Psoas muscle (tissue), 8 donors: ENCODE measurements around the gene ZNF747. TPM values are rescaled to one million over a fixed set of nuclear protein-coding genes. Genes with fewer than 3 reads are reported as not detected.

ENCODE experiments used
- ATAC-seq, 4 donors: fragments of 200-7000 bp; cut with Tn5 transposase; one replicate each; pipeline ENCODE4 v1.9.1; 2020; ENCODE audit warnings: moderate library complexity in 3 of 4, mild to moderate bottlenecking in 2 of 4
- DNase-seq, 2 donors: peaks; one replicate each; pipeline ENCODE4 v3.0.0-alpha.2; 2020
- H3K27ac ChIP-seq: fragments of 200-600 bp; one replicate; pipeline ENCODE4 v1.8.0; 2022
- H3K27me3 ChIP-seq, 3 donors: fragments of 200-600 bp in 1 of 3; one replicate each; pipeline versions ENCODE4 v1.6.1 to v1.8.0; 2013 to 2022; ENCODE audit warnings: low read length in 2 of 3, mild to moderate bottlenecking in 2 of 3, moderate library complexity in 1 of 3; ENCODE audit not compliant: insufficient read depth in 3 of 3
- H3K36me3 ChIP-seq, 2 donors: fragments of 200-600 bp in 1 of 2; one replicate each; pipeline versions ENCODE4 v1.6.1 to v1.8.0; 2013 to 2022; ENCODE audit warnings: low read depth in 1 of 2, mild to moderate bottlenecking in 1 of 2, moderate library complexity in 1 of 2; ENCODE audit not compliant: insufficient read depth in 1 of 2
- H3K4me1 ChIP-seq: fragments of 200-600 bp; one replicate; pipeline ENCODE4 v1.8.0; 2022
- H3K4me3 ChIP-seq: fragments of 200-600 bp; one replicate; pipeline ENCODE4 v1.8.0; 2022; ENCODE audit warnings: mild to moderate bottlenecking
- H3K9me3 ChIP-seq: fragments of 200-600 bp; one replicate; pipeline ENCODE4 v1.8.0; 2022
- WGBS, 3 donors: extraction: QIAGEN DNeasy Blood & Tissue Kit; methylation state at CpG; one replicate each; pipeline versions ENCODE4 v1.1.6 to v1.1.7; 2013; 5-methylcytosine and 5-hydroxymethylcytosine counted together
- intact Hi-C, 2 donors: fragments of 100-400 bp; cut with DNase I; formaldehyde crosslinking; loops; one replicate each; pipeline versions ENCODE4 v1.11.0 to v1.14.2; 2022
- polyA plus RNA-seq, 3 donors: library from polyadenylated mRNA; stranded (reverse); fragments of 200-250 nt; gene quantifications; one replicate each; pipeline ENCODE4 v1.2.3, GENCODE V29; 2013
- total RNA-seq, 4 donors: library from RNA; stranded (reverse); fragmentation: NEBNext Ultra II Directional in 2 of 4; extraction: Animal tissue kit (Norgen Biotek cat#: 25700) in 2 of 4; gene quantifications; one replicate each; pipeline versions ENCODE4 v1.2.1 to v1.2.4, GENCODE V29; 2021 to 2023
- TF ChIP-seq, protein P1 (sequence below): fragments of 200-600 bp; IDR thresholded peaks from one replicate; pipeline ENCODE4 v1.8.0; 2022; ENCODE audit warnings: antibody characterized with exemption
- donor health status: healthy with polysubstance abuse.
- donor health status: DM: no; HTN: no; CAD: no; lungs with moderate emphysema.
- donor health status: Bipolar disorder and iron deficiency.
- donor health status: healthy.
- donor health status: DM: yes; HTN: yes; CAD: no.
- donor health status: DM: no; HTN: no; CAD: no.
- donor health status: DM: no; HTN: no; CAD: no.
- donor health status: DM: yes; HTN: yes; CAD: no.

The ZNF747 gene
- total and polyA plus RNA-seq, 7 donors, result 6.4 to 16.4 (median 7.9) TPM

DNA sequence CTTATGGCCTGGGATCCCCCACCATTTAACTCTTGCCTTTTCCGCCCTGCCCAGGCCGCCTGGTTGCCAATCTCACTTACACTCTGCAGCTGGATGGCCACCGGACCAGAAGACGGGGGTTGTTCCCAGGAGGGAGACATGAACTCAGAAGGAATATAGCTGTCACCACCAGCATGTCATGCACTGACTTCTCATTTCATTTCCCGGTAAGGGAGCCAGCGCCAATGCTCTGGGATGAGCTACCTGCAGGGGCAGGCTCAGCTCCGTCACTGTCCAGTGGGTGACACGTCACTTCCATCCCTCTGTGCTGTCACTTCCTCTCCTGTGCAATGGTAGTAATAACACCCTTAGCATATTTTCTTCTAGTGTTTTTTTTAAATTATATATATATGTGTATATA, 35.4 kb downstream of the ZNF747 start:
- DNase-seq, result no peak
- Histone ChIP-seq H3K9me3 (no peaks in the 10 kb centered on the region), H3K4me3 (peak overlapping the region; percentile 33), H3K27ac (no peak overlapping the region), H3K27me3 (no peaks in the 10 kb centered on the region), H3K36me3 (no peaks in the 10 kb centered on the region), H3K4me1 (no peaks in the 10 kb centered on the region)
- ATAC-seq, result peak; percentile 42 to 85 (median 66)
- TF ChIP-seq, protein P1, sequence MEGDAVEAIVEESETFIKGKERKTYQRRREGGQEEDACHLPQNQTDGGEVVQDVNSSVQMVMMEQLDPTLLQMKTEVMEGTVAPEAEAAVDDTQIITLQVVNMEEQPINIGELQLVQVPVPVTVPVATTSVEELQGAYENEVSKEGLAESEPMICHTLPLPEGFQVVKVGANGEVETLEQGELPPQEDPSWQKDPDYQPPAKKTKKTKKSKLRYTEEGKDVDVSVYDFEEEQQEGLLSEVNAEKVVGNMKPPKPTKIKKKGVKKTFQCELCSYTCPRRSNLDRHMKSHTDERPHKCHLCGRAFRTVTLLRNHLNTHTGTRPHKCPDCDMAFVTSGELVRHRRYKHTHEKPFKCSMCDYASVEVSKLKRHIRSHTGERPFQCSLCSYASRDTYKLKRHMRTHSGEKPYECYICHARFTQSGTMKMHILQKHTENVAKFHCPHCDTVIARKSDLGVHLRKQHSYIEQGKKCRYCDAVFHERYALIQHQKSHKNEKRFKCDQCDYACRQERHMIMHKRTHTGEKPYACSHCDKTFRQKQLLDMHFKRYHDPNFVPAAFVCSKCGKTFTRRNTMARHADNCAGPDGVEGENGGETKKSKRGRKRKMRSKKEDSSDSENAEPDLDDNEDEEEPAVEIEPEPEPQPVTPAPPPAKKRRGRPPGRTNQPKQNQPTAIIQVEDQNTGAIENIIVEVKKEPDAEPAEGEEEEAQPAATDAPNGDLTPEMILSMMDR, result no peak
- WGBS, 3 donors, result 42 to 49% (median 48%) methylated on average over 8 of the region's 8 CpGs
- intact Hi-C loops, result no loop called here

GRCh38 chr16:30494709-30495108, 39.9 kb downstream of the ZNF747 start:
- DNase-seq (no peak), ATAC-seq (no peak)
- Histone ChIP-seq H3K27ac (no peak overlapping the region), H3K36me3 (no peaks in the 10 kb centered on the region), H3K4me1 (no peaks in the 10 kb centered on the region), H3K27me3 (no peaks in the 10 kb centered on the region), H3K4me3 (no peak overlapping the region), H3K9me3 (no peaks in the 10 kb centered on the region)
- intact Hi-C loops, result no loop called here
- TF ChIP-seq, protein P1, result no peak
- 53 to 62% (median 58%) methylated on average over 12 of the region's 12 CpGs for whole genome bisulfite sequencing, 3 donors

- intact Hi-C loops, result no loop called here
- Histone ChIP-seq H3K4me1 (no peaks in the 10 kb centered on the region), H3K4me3 (no peak overlapping the region), H3K27ac (no peak overlapping the region), H3K9me3 (no peaks in the 10 kb centered on the region), H3K36me3 (no peaks in the 10 kb centered on the region), H3K27me3 (no peaks in the 10 kb centered on the region)
- 45 to 51% (median 50%) methylated on average over 11 of the region's 11 CpGs for WGBS, 3 donors
- ATAC-seq (no peak), DNase-seq (no peak)
- TF ChIP-seq, protein P1, result no peak
Measured at GRCh38 chr16:30493941-30494488, 40.6 kb downstream of the ZNF747 start.

DNA sequence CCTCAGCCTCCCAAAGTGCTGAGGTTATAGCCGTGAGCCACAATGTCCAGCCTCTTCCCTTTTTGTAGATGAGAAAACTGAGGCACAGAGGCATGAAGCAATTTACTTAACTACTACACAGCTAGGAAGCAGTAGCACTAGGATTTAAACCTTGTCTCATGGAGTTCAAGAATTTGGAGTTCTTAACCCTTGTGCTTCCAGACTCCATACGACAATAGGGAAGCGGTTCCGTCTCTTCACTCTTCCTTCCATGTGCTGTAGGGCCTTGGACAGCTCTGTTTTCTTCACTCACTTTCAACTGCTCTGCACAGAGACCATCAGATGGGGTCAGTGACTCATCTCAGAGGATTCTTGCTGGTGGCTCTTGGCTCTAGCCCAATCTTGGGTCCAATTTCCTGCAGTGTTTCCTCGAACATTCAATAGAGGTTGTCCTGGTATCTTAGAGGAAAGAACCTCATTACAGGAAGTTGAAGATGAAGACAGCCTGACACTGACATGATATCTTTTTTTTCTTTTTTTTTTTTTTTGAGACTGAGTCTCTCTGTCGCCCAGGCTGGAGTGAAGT, 42.8 kb downstream of the ZNF747 start:
- ATAC-seq (peak; percentile 62 to 73 (median 68)), DNase-seq (no peak)
- Histone ChIP-seq H3K4me3 (no peak overlapping the region), H3K36me3 (no peaks in the 10 kb centered on the region), H3K9me3 (no peaks in the 10 kb centered on the region), H3K27me3 (no peaks in the 10 kb centered on the region), H3K4me1 (no peaks in the 10 kb centered on the region), H3K27ac (no peak overlapping the region)
- 44 to 51% (median 48%) methylated on average over 6 of the region's 6 CpGs for WGBS, 3 donors
- TF ChIP-seq, protein P1, result no peak
- intact Hi-C loops, result no loop called here

- no peaks in the 10 kb centered on the region for H3K27me3 ChIP-seq
- peaks cover 6% of the 10 kb centered on the region for H3K4me1 ChIP-seq
- WGBS, 3 donors, result 80 to 90% (median 84%) methylated on average over 4 of the region's 4 CpGs
- no peaks in the 10 kb centered on the region for H3K9me3 ChIP-seq
- intact Hi-C loops, result no loop called here
- no peak for DNase-seq
- H3K36me3 ChIP-seq, result no peaks in the 10 kb centered on the region
- no peak overlapping the region for H3K27ac ChIP-seq
- ATAC-seq, result no peak
- H3K4me3 ChIP-seq, result no peak overlapping the region
- TF ChIP-seq, protein P1, result no peak
Measured at GRCh38 chr16:30491229-30491628, 43.4 kb downstream of the ZNF747 start.
